HG03066 (cell line): ENCODE data around the gene ATAD5.
"Not testable (repeated sequence)": the region's sequence is repeated elsewhere in the genome, so short reads cannot be mapped to it uniquely, and the experiment has no call there.

Experiments
- ATAC-seq: cut with Tn5 transposase; IDR thresholded peaks from one replicate; pipeline ENCODE4 v1.9.1; 2021; ENCODE audit warnings: low read depth; ENCODE audit not compliant: unreplicated experiment

The ATAD5 gene

GRCh38 chr17:30908717-30909420 lies 77.1 kb downstream of the ATAD5 start:
- no peak for ATAC-seq

GRCh38 chr17:30910151-30910550 lies 78.4 kb downstream of the ATAD5 start:
- not testable (repeated sequence) for ATAC-seq

- ATAC-seq, result no peak
Observed at GRCh38 chr17:30913955-30914354, 82.2 kb downstream of the ATAD5 start.

DNA sequence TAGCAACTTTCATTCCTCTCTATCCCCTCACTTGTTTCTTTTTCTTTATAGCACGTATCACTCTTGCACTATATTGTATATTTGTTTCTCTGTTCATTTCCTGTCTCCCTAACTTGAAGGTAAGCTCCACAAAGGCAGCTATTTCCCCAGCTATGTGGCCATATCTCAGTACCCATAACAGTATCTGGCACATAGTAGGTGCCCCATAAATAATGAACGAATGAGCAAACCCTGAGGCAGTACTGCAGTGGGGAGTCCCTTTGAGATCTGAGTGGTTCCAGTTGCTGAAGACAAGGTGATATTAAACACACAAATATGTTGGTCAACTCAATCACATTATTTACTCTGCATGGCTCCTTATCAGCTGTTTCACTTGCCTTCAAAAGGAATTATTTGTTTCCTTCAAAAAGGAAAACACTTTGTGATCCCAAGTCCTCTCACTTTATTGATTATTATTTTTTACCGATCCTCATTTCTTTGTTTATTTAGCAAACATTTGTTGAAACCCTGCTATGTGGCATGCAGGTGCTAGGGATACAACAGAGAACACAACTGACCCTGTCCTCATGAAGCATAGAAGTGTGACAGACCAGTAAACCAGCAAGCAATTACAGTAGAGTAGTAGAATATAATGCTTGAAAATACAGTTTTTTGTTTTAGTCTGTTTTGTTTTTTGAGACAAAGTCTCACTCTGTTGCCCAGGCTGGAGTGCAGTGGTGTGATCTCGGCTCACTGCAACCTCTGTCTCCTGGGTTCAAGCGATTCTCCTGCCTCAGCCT lies 84.3 kb downstream of the ATAD5 start:
- no peak for ATAC-seq

GRCh38 chr17:30917050-30917449 lies 85.3 kb downstream of the ATAD5 start:
- no peak for ATAC-seq

DNA sequence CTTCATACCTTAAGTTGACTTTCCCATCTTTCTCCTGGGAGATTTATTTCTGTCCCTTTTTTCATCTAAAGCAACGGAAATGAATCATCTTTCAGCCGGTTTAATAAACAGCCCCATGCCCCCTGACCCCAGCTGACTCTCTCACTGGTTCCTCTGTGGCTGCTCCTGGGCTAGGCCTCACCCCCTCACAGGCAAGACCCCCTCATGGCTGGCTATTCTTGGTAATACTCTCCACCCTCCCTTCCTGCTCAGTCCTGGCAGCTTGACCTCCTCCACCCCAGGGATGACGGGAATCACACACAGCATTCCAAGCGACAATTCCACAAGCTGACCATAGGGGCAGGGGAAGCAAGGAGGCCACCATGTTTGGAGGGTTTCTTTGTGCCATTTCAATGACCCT lies 88.5 kb downstream of the ATAD5 start:
- no peak for ATAC-seq

GRCh38 chr17:30920683-30921543 lies 89.1 kb downstream of the ATAD5 start:
- no peak for ATAC-seq

DNA sequence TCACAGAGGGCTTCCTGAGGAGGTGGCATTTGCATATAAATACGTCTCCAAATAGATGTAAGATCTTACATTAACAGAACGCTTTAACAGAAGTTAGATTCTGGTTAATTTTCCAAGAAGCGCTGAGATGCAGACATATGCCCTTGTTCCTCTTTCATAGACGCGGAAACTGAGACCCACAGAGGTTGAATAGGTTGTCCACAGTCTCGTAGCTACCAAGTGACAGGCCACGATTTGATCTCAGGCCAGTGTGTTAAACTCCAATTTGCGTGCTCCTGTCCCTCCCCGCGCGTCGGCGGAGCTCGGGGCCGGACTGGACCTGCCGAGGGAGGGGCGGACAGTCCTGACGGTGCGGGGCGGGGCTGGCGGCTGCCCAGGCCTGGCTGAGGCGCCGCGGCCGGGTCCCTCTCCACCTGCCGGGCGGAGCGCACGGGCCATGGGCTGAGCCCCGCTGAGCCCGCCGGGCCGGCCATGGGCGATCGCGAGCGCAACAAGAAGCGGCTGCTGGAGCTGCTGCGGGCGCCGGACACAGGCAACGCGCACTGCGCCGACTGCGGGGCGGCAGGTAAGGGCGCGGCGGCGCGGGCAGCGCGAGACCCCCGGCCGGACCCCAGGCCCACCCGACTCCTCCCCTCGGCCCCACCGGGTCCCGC lies 89.9 kb downstream of the ATAD5 start, which contains the start of gene ADAP2:
ADAP2 (plus strand) TSS at position 402 of the 653 bp plus-strand sequence; CDS start at position 472, 70 bp downstream.
- no peak for ATAC-seq

GRCh38 chr17:30922235-30923030 lies 90.7 kb downstream of the ATAD5 start:
- ATAC-seq, result no peak

- ATAC-seq, result no peak
Observed at GRCh38 chr17:30924341-30924740, 92.6 kb downstream of the ATAD5 start.

DNA sequence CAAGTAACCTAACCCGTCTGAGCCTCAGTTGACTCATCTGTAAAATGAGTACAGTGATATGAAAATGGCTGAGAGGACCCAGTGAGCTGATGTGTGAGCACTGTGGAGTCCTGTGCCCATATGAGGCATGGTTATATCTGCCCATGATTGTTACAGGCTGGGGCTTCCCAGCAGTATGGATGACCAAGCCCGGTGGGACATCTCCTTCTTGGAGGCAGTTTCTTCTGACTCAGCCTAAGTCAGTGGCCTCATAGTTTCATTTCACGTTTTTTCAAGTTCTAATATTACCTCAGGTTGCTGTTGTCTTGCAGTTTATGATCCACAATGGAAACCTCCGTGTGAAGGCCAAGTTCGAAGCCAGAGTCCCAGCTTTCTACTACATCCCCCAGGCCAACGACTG lies 94.8 kb downstream of the ATAD5 start:
- ATAC-seq, result no peak

DNA sequence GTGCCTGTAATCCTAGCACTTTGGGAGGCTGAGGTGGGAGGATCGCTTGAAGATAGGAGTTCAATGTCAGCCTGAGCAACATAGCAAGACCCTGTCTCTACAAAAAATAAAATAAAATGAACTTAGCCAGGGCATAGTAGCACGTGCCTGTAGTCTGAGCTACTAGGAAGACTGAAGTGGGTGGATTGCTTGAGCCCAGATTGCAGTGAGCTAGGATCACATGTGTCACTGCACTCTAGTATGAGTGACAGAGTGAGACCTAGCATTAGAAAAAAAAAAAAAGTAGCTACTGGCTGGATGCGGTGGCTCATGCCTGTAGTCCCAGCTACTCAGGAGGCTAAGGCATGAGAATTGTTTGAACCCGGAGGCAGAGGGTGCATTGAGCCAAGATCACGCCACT lies 96.0 kb downstream of the ATAD5 start:
- ATAC-seq, result no peak

- ATAC-seq, result no peak
Observed at GRCh38 chr17:30928584-30928983, 96.8 kb downstream of the ATAD5 start.

DNA sequence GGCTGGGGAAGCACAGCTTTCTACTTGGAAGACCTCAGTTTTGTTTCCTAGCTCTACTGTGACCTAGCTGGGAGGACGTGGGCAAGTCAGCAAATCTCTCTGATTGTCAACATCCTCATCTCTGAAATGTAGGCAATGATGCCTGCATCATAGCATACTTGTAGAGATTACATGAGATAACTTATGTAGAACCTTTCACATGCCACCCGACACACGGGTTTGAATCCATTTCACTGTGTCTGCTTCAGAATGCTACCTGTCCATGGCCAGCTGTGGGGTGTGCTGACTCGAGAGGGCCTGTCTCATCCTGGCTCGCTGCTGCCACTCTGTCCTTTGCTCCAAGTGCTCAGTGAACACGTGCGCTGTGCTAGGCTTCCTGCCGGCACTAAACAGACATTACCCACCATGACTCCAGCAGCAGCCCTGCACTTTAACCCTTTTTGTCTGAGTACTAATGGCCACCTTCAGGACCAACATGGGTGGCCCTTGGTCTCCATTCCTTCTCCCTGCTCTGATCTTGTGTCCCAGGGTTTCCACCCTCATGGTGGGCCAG lies 97.4 kb downstream of the ATAD5 start:
- no peak for ATAC-seq

DNA sequence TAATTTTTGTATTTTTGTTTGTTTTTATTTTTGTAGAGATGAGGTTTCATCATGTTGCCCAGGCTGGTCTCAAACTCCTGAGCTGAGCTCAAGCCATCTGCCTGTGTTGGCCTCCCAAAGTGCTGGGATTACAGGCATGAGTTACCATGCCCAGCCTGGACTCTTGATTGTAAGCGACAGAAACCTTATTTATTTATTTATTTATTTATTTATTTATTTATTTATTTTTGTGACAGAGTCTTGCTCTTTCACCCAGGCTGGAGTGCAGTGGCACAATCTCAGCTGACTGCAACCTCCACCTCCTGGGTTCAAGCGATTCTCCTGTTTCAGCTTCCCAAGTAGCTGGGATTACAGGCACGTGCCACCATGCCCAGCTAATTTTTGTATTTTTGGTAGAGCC lies 98.1 kb downstream of the ATAD5 start:
- not testable (repeated sequence) for ATAC-seq

GRCh38 chr17:30930495-30930894 lies 98.7 kb downstream of the ATAD5 start:
- no peak for ATAC-seq

DNA sequence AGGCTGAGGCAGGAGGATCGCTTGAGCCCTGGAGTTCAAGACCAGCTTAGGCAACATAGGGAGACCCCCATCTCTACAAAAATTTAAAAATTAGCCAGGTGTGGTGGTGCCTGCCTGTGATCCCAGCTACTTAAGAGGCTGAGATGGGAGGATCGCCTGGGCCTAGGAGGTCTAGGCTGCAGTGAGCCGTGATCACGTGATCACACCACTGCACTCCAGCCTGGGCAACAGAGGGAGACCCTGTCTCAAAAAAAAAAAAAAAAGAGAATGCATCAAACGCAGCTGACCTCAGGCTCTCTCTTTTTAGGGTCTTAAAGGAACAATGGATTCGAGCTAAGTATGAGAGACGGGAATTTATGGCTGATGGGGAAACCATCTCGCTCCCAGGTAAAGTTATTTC lies 99.8 kb downstream of the ATAD5 start:
- not testable (repeated sequence) for ATAC-seq

- ATAC-seq, result no peak
Observed at GRCh38 chr17:30933966-30934365, 102.2 kb downstream of the ATAD5 start.

- no peak for ATAC-seq
Observed at GRCh38 chr17:30939051-30939689, 107.4 kb downstream of the ATAD5 start.
